Measurements from ENCODE around the gene GPATCH2.

GRCh38 chr1:217542136-217542777 lies 88.6 kb downstream of the GPATCH2 start:
- TF ChIP-seq RAD21 (IDR thresholded peaks at IDR 0.05; ENCODE audit: low read depth), result no peak
- TF ChIP-seq POLR2A (IDR thresholded peaks at IDR 0.05; ENCODE audit: borderline replicate concordance, extremely low read depth, insufficient read depth, insufficient read length), result no peak
- TF ChIP-seq, protein P1, sequence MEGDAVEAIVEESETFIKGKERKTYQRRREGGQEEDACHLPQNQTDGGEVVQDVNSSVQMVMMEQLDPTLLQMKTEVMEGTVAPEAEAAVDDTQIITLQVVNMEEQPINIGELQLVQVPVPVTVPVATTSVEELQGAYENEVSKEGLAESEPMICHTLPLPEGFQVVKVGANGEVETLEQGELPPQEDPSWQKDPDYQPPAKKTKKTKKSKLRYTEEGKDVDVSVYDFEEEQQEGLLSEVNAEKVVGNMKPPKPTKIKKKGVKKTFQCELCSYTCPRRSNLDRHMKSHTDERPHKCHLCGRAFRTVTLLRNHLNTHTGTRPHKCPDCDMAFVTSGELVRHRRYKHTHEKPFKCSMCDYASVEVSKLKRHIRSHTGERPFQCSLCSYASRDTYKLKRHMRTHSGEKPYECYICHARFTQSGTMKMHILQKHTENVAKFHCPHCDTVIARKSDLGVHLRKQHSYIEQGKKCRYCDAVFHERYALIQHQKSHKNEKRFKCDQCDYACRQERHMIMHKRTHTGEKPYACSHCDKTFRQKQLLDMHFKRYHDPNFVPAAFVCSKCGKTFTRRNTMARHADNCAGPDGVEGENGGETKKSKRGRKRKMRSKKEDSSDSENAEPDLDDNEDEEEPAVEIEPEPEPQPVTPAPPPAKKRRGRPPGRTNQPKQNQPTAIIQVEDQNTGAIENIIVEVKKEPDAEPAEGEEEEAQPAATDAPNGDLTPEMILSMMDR (IDR thresholded peaks at IDR 0.05 in 2 of 3, conservative IDR thresholded peaks at IDR 0.05 in 1 of 3; ENCODE audit: borderline replicate concordance in 1 of 3, insufficient read depth in 1 of 3, low read depth in 2 of 3, low read length in 2 of 3), result no peak
